MM.1S (cell line): Measurements from ENCODE around the gene CLDN34.

ENCODE experiments used
- DNase-seq: peaks from one replicate; pipeline ENCODE4 v3.0.0-alpha.2; 2015
- H2AFZ ChIP-seq: fragments of 300-600 bp; sonication (generic); 2 replicates; pipeline ENCODE4 v1.6.0; 2016; ENCODE audit warnings: antibody characterized with exemption, low read length
- H3F3A ChIP-seq: fragments of 300-600 bp; sonication (generic); 2 replicates; pipeline ENCODE4 v1.6.1; 2016; ENCODE audit warnings: mild to moderate bottlenecking, antibody characterized with exemption, low read length, moderate library complexity, mixed read lengths; ENCODE audit not compliant: insufficient read depth
- H3K27ac ChIP-seq: fragments of 300-600 bp; sonication (generic); 2 replicates; pipeline ENCODE4 v1.5.1; 2016; ENCODE audit warnings: mild to moderate bottlenecking, low read length
- H3K27me3 ChIP-seq: fragments of 300-600 bp; sonication (generic); replicated peaks from 2 replicates; pipeline ENCODE4 v1.6.0; 2016; ENCODE audit warnings: low read length; ENCODE audit not compliant: insufficient read depth
- H3K36me3 ChIP-seq: fragments of 300-600 bp; sonication (generic); replicated peaks from 2 replicates; pipeline ENCODE4 v1.6.1; 2016; ENCODE audit warnings: mild to moderate bottlenecking, low read length, mixed read lengths; ENCODE audit not compliant: insufficient read depth
- H3K4me1 ChIP-seq: fragments of 300-600 bp; sonication (generic); 2 replicates; pipeline ENCODE4 v1.6.1; 2016; ENCODE audit warnings: low read length, mixed read lengths
- H3K4me2 ChIP-seq: fragments of 300-600 bp; sonication (generic); 2 replicates; pipeline ENCODE4 v1.6.0; 2016; ENCODE audit warnings: low read depth, low read length
- H3K4me3 ChIP-seq: fragments of 300-600 bp; sonication (generic); 2 replicates; pipeline ENCODE4 v1.5.1; 2016; ENCODE audit warnings: low read length, mixed read lengths
- H3K79me2 ChIP-seq: fragments of 300-600 bp; sonication (generic); 2 replicates; pipeline ENCODE4 v1.6.1; 2016; ENCODE audit warnings: mixed run types, low read length, mixed read lengths
- H3K9ac ChIP-seq: fragments of 300-600 bp; sonication (generic); 2 replicates; pipeline ENCODE4 v1.6.1; 2016; ENCODE audit warnings: low read length, mixed read lengths
- H3K9me2 ChIP-seq: fragments of 300-600 bp; sonication (generic); replicated peaks from 2 replicates; pipeline ENCODE4 v1.6.1; 2016; ENCODE audit warnings: mild to moderate bottlenecking, low read length, mixed read lengths; ENCODE audit not compliant: insufficient read depth
- H3K9me3 ChIP-seq: fragments of 300-600 bp; sonication (generic); replicated peaks from 2 replicates; pipeline ENCODE4 v1.6.1; 2016; ENCODE audit warnings: mild to moderate bottlenecking, low read length, mixed read lengths; ENCODE audit not compliant: insufficient read depth
- H4K20me1 ChIP-seq: fragments of 300-600 bp; sonication (generic); 2 replicates; pipeline ENCODE4 v1.6.1; 2016; ENCODE audit warnings: mild to moderate bottlenecking, low read length, moderate library complexity, mixed read lengths; ENCODE audit not compliant: insufficient read depth
- CTCF ChIP-seq: fragments of 300-600 bp; sonication (generic); IDR thresholded peaks from 2 replicates; pipeline ENCODE4 v1.5.1; 2016; ENCODE audit warnings: antibody characterized with exemption, low read length, mixed read lengths
- EZH2 ChIP-seq: fragments of 300-600 bp; sonication (generic); optimal IDR thresholded peaks from 2 replicates; pipeline ENCODE3; 2017; ENCODE audit warnings: low read depth, mild to moderate bottlenecking, antibody characterized with exemption, low read length, mixed read lengths
- EZH2phosphoT487 ChIP-seq: fragments of 300-600 bp; sonication (generic); IDR thresholded peaks from 2 replicates; pipeline ENCODE4 v1.6.1; 2018; ENCODE audit warnings: antibody characterized with exemption, low read length

Gene CLDN34

GRCh38 chrX:10011991-10012390, 44.8 kb downstream of the CLDN34 start:
- Histone ChIP-seq H3K36me3 (no peaks in the 10 kb centered on the region), H3K27ac (no peak overlapping the region), H3K27me3 (no peaks in the 10 kb centered on the region), H3K79me2 (peaks cover 12% of the 10 kb centered on the region), H2AFZ (no peak overlapping the region), H3K4me2 (no peak overlapping the region), H3F3A (no peaks in the 10 kb centered on the region), H3K4me3 (no peak overlapping the region), H4K20me1 (no peaks in the 10 kb centered on the region), H3K9me3 (no peaks in the 10 kb centered on the region), H3K9me2 (no peaks in the 10 kb centered on the region), H3K9ac (no peak overlapping the region), H3K4me1 (0 out of 2 replicates have a peak, but pooled peaks cover 2% of the 10 kb centered on the region)
- no peak for DNase-seq
- no peak for TF ChIP-seq EZH2
- TF ChIP-seq CTCF = no peak
- TF ChIP-seq EZH2phosphoT487 = no peak

- no peaks in the 10 kb centered on the region for H3K27me3 ChIP-seq
- no peaks in the 10 kb centered on the region for H3F3A ChIP-seq
- H3K4me2 ChIP-seq = peak overlapping the region; percentile 62
- no peaks in the 10 kb centered on the region for H4K20me1 ChIP-seq
- peak overlapping the region; percentile 56 for H2AFZ ChIP-seq
- no peak for TF ChIP-seq EZH2phosphoT487
- no peak for TF ChIP-seq EZH2
- TF ChIP-seq CTCF = no peak
- H3K27ac ChIP-seq = peak overlapping the region; percentile 47; the same call in 1 of the 2 replicates
- H3K36me3 ChIP-seq = no peaks in the 10 kb centered on the region
- peak overlapping the region; percentile 77 for H3K9ac ChIP-seq
- peak; percentile 66 for DNase-seq
- H3K4me1 ChIP-seq = 0 out of 2 replicates have a peak, but pooled peaks cover 2% of the 10 kb centered on the region
- peaks cover 39% of the 10 kb centered on the region for H3K79me2 ChIP-seq
- no peaks in the 10 kb centered on the region for H3K9me2 ChIP-seq
- no peaks in the 10 kb centered on the region for H3K9me3 ChIP-seq
- peak overlapping the region; percentile 69 for H3K4me3 ChIP-seq
These were observed 47.5 kb downstream of the CLDN34 start for GRCh38 chrX:10014462-10015354.

GRCh38 chrX:10015355-10015722, 48.2 kb downstream of the CLDN34 start:
- no peak overlapping the region for H3K4me3 ChIP-seq

More at GRCh38 chrX:10015355-10015722, 48.2 kb downstream of the CLDN34 start:
- Histone ChIP-seq H3K27me3 (no peaks in the 10 kb centered on the region), H3K79me2 (peaks cover 43% of the 10 kb centered on the region), H3F3A (no peaks in the 10 kb centered on the region), H4K20me1 (no peaks in the 10 kb centered on the region), H3K27ac (no peak overlapping the region), H3K9me3 (no peaks in the 10 kb centered on the region), H3K4me2 (no peak overlapping the region), H3K9ac (no peak overlapping the region), H3K36me3 (no peaks in the 10 kb centered on the region), H3K4me1 (0 out of 2 replicates have a peak, but pooled peaks cover 2% of the 10 kb centered on the region), H2AFZ (no peak overlapping the region), H3K9me2 (no peaks in the 10 kb centered on the region)
- no peak for TF ChIP-seq EZH2phosphoT487
- no peak for TF ChIP-seq EZH2
- no peak for TF ChIP-seq CTCF
- no peak for DNase-seq
